Choroid plexus epithelial cell (primary cell): ENCODE measurements around the gene WBP1L.

ENCODE experiments used
- DNase-seq: peaks from one replicate; pipeline ENCODE4 v3.0.0-alpha.2; 2010; ENCODE audit warnings: low read depth
- H3K4me3 ChIP-seq: 2 replicates; pipeline ENCODE4 v1.5.1; 2011; ENCODE audit warnings: low read depth, mild to moderate bottlenecking, control low read depth, low read length, moderate library complexity
- TF ChIP-seq, protein P1 (sequence below): conservative IDR thresholded peaks from 2 replicates; pipeline ENCODE4 v1.5.1; 2011; ENCODE audit warnings: low read depth, mild to moderate bottlenecking, control low read depth, inconsistent platforms, low read length, moderate library complexity

The WBP1L gene

DNA sequence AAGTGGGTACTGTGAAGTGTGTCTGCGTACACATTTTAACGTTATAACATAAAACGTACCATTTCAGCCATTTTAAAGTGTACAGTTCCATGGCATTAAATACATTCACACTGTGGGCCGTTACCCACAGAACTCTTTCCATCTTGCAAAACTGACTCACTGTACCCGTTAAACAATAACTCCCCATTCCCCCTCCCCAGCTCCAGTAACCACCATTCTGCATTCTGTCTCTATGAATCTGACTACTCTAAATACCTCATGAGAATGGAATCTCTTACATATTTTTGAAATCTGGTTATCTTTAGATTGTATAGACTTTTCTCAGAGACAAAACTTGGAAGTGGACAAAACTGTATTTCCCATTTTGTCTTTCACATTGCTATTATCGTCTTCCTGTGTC, 38.8 kb upstream of the WBP1L start:
- peak; percentile 54 for DNase-seq
- TF ChIP-seq, protein P1, sequence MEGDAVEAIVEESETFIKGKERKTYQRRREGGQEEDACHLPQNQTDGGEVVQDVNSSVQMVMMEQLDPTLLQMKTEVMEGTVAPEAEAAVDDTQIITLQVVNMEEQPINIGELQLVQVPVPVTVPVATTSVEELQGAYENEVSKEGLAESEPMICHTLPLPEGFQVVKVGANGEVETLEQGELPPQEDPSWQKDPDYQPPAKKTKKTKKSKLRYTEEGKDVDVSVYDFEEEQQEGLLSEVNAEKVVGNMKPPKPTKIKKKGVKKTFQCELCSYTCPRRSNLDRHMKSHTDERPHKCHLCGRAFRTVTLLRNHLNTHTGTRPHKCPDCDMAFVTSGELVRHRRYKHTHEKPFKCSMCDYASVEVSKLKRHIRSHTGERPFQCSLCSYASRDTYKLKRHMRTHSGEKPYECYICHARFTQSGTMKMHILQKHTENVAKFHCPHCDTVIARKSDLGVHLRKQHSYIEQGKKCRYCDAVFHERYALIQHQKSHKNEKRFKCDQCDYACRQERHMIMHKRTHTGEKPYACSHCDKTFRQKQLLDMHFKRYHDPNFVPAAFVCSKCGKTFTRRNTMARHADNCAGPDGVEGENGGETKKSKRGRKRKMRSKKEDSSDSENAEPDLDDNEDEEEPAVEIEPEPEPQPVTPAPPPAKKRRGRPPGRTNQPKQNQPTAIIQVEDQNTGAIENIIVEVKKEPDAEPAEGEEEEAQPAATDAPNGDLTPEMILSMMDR = no peak
- no peak overlapping the region for H3K4me3 ChIP-seq

DNA sequence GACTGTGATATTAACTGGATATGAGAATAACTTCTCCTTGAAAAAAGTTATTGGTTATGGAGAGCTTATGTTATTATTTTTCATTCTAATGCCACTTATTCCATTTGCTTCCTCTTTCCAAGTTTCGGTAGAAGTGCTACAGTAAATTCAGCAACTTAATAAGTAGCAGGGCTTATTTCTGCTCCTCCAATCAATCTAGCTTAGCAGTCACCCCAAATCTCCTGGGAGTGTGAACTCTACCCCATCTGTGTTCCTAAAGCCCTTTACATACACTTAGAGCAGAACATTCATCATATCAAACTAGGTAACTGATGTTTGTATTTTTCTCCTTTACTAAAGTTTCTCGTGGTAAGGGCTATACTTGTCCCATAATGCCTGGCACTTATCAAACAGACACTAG, 38.2 kb upstream of the WBP1L start:
- DNase-seq = no peak
- TF ChIP-seq, protein P1 = no peak

DNA sequence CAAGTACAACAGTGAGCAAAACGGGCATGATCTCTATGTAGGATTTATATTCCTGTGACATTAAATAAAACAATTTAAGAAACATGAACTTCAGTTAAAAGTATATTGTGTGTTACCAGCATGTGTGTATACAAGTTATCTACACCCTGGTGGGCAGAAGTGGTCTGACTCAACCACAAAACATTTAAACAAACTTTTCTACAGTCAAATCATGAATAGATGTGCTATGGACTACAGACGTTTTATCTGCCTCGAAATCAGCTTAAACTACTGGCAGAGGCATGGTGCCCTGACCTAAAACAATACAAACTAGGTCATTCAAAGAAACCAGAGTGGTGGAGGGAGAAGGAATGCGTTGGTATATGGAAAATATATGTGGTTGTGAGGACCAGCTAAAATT, 33.1 kb upstream of the WBP1L start:
- DNase-seq = peak; percentile 86
- no peak overlapping the region for H3K4me3 ChIP-seq
- TF ChIP-seq, protein P1 = peak; percentile 37

More for the DNA sequence above, 38.2 kb upstream of the WBP1L start:
- H3K4me3 ChIP-seq = no peak overlapping the region

DNA sequence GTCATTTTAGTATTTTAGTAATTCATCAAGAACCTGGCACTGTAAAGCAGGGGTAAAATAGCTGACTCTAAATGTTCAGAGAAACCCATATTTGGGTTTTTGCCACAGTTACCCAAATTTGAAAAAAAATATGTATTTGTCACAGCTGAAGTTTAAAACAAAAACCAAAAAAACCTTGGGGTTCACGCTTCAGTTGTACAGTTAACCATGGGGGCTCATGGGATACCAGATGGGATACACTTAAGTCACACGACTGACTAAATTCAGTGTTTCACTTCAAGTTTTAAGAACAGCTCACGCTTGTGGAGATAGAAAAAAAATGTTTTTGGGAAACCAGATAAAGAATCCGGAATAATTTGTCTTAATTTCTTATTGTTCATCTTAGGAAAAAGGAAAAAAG, 31.7 kb upstream of the WBP1L start:
- no peak overlapping the region for H3K4me3 ChIP-seq
- DNase-seq = no peak
- TF ChIP-seq, protein P1 = no peak

DNA sequence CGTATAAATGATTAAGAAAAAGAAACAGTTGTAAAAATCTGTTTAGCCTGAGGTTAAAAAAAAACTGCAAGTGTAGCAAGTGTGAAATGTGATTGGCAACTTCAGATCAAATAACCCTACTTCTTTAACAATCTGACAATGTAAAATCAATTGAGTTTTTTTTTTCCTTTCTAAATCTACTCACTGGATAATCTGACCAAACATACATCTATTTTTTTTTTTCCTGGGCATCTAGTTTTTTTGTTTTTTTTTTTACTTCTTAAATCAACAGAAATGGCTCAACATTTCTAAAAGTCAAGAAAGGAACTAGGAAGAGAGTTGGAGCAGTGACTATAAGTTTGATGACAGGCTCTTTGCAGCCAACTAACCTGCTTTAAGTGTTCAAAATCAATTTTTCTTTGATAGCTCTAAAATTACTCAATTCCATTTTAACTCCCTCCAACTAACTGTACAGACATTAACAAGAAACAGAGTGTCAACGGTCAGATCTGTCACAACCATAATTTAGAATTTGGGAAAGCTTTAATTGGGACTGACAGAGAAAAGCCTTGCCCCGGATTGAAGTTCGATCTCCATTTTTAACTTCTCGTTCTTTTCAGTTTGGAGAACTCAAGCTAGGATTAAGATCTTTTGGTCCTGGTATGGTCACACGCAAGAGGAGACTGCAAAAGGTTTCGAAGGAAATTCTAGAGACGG, 30.8 kb upstream of the WBP1L start:
- no peak for DNase-seq
- H3K4me3 ChIP-seq = peak overlapping the region; percentile 93
- TF ChIP-seq, protein P1 = no peak

DNA sequence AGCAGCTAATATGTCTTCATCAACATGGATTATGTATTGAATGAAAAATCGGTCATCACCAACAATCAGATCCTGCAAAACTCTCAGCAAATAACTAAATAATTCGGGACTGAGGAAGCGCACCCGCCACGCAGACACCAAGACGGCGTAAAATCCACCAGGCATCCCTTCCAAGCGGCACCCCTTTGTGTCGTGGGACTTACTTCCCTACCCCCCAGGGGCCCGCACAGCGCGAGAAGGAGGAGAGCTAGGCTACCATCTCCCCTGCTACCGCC, 30.3 kb upstream of the WBP1L start:
- TF ChIP-seq, protein P1 = peak; percentile 54
- peak overlapping the region; percentile 93 for H3K4me3 ChIP-seq
- no peak for DNase-seq
